Liver (tissue), 9 donors: ENCODE results near the gene CEP135. TPM values are rescaled to one million over a fixed set of nuclear protein-coding genes. Genes with fewer than 3 reads are reported as not detected.

Source experiments
- DNase-seq: peaks from one replicate; pipeline ENCODE4 v3.0.0-alpha.2; 2017; ENCODE audit warnings: low spot score
- H3K27ac ChIP-seq, 2 donors: one replicate each; pipeline ENCODE4 v1.7.0; 2013; ENCODE audit warnings: inconsistent platforms in 2 of 2, low read length in 2 of 2, control low read depth in 1 of 2, low read depth in 1 of 2, mild to moderate bottlenecking in 1 of 2
- H3K27me3 ChIP-seq, 4 donors: one replicate each; pipeline versions ENCODE4 v1.6.1 to v1.7.0; 2013; ENCODE audit warnings: low read length in 3 of 4, inconsistent platforms in 1 of 4, mild to moderate bottlenecking in 1 of 4, moderate library complexity in 1 of 4; ENCODE audit not compliant: control insufficient read depth in 4 of 4, insufficient read depth in 4 of 4
- H3K36me3 ChIP-seq, 4 donors: one replicate each; pipeline versions ENCODE4 v1.6.1 to v1.7.0; 2013; ENCODE audit warnings: low read length in 3 of 4, mild to moderate bottlenecking in 3 of 4, low read depth in 1 of 4, moderate library complexity in 1 of 4; ENCODE audit not compliant: control insufficient read depth in 4 of 4, insufficient read depth in 3 of 4
- H3K4me1 ChIP-seq, 4 donors: one replicate each; pipeline versions ENCODE4 v1.6.1 to v1.7.0; 2013; ENCODE audit warnings: low read length in 3 of 4, mild to moderate bottlenecking in 3 of 4, moderate library complexity in 1 of 4; ENCODE audit not compliant: control insufficient read depth in 4 of 4, insufficient read depth in 4 of 4
- H3K4me3 ChIP-seq, 3 donors: one replicate each; pipeline versions ENCODE4 v1.6.1 to v1.7.0; 2013; ENCODE audit warnings: low read length in 3 of 3, control low read depth in 1 of 3, low read depth in 1 of 3, mild to moderate bottlenecking in 1 of 3
- H3K9ac ChIP-seq, 2 donors: one replicate each; pipeline ENCODE4 v1.7.0; 2013; ENCODE audit warnings: low read length in 2 of 2, mild to moderate bottlenecking in 2 of 2, moderate library complexity in 2 of 2, control low read depth in 1 of 2, low read depth in 1 of 2
- H3K9me3 ChIP-seq, 4 donors: one replicate each; pipeline versions ENCODE4 v1.6.1 to v1.7.0; 2013; ENCODE audit warnings: low read length in 3 of 4; ENCODE audit not compliant: control insufficient read depth in 4 of 4
- ATF3 ChIP-seq: IDR thresholded peaks from 2 replicates; pipeline ENCODE4 v1.6.1; 2016; ENCODE audit warnings: antibody characterized with exemption
- EGR1 ChIP-seq, 2 donors: IDR thresholded peaks; 2 replicates each; pipeline ENCODE4 v1.6.1; 2016 to 2018; ENCODE audit warnings: antibody characterized with exemption in 2 of 2, low read depth in 2 of 2
- FOXA1 ChIP-seq: IDR thresholded peaks from 2 replicates; pipeline ENCODE4 v1.6.1; 2016; ENCODE audit warnings: antibody characterized with exemption
- FOXA2 ChIP-seq: IDR thresholded peaks from 2 replicates; pipeline ENCODE4 v1.6.1; 2016; ENCODE audit warnings: antibody characterized with exemption
- GABPA ChIP-seq, 2 donors: IDR thresholded peaks in 1 of 2; conservative IDR thresholded peaks in 1 of 2; 2 replicates each; pipeline ENCODE4 v1.6.1; 2016; ENCODE audit warnings: antibody characterized with exemption in 2 of 2, mild to moderate bottlenecking in 1 of 2, moderate library complexity in 1 of 2
- HNF4A ChIP-seq, 2 donors: conservative IDR thresholded peaks; 2 replicates each; pipeline ENCODE4 v1.6.1; 2016; ENCODE audit warnings: antibody characterized with exemption in 2 of 2, mild to moderate bottlenecking in 2 of 2
- HNF4G ChIP-seq: IDR thresholded peaks from 2 replicates; pipeline ENCODE4 v1.6.1; 2016; ENCODE audit warnings: antibody characterized with exemption
- REST ChIP-seq: IDR thresholded peaks from 2 replicates; pipeline ENCODE4 v1.6.1; 2016; ENCODE audit warnings: antibody characterized with exemption, mild to moderate bottlenecking
- RXRA ChIP-seq, 2 donors: IDR thresholded peaks; 2 replicates each; pipeline ENCODE4 v1.6.1; 2017 to 2018; ENCODE audit warnings: antibody characterized with exemption in 2 of 2, mild to moderate bottlenecking in 1 of 2
- SP1 ChIP-seq: IDR thresholded peaks from 2 replicates; pipeline ENCODE4 v1.6.1; 2018; ENCODE audit warnings: antibody characterized with exemption, mild to moderate bottlenecking
- TAF1 ChIP-seq: conservative IDR thresholded peaks from 2 replicates; pipeline ENCODE4 v1.6.1; 2016; ENCODE audit warnings: antibody characterized with exemption, mild to moderate bottlenecking
- ZBTB33 ChIP-seq: IDR thresholded peaks from 2 replicates; pipeline ENCODE4 v1.6.1; 2016; ENCODE audit warnings: antibody characterized with exemption
- WGBS: extraction: QIAGEN DNeasy Blood & Tissue Kit; methylation state at CpG from one replicate; pipeline ENCODE4 v1.1.7; 2013; 5-methylcytosine and 5-hydroxymethylcytosine counted together
- polyA plus RNA-seq, 2 donors: library from polyadenylated mRNA; stranded (reverse) in 1 of 2; unstranded in 1 of 2; fragments of 200-250 nt in 1 of 2; fragments of >200 nt in 1 of 2; fragmentation: Nextera tagmentation in 1 of 2; extraction: Ambion mirVana in 1 of 2; gene quantifications; one replicate each; pipeline versions ENCODE4 v1.2.1 to v1.2.3, GENCODE V29; 2013 to 2015
- total RNA-seq, 2 donors: library from RNA; depleted of rRNA; stranded (reverse); fragments of >200 nt; gene quantifications; one replicate each; pipeline ENCODE4 v1.2.3, GENCODE V29; 2014
- donor health status: healthy.
- donor health status: healthy.
- donor health status: healthy.
- donor health status: healthy.
- donor health status: healthy.

Gene CEP135
- total and polyA plus RNA-seq, 4 donors, result 0.47 to 9.8 (median 1.9) TPM

- TF ChIP-seq ATF3, result no peak
- TF ChIP-seq HNF4A (conservative IDR thresholded peaks at IDR 0.05), result no peak
- TF ChIP-seq RXRA (IDR thresholded peaks at IDR 0.05), result no peak
- TF ChIP-seq FOXA1, result no peak
- no peak for TF ChIP-seq SP1
- TF ChIP-seq HNF4G, result no peak
- TF ChIP-seq GABPA (IDR thresholded peaks at IDR 0.05 in 1 of 2, conservative IDR thresholded peaks at IDR 0.05 in 1 of 2), result no peak
- TF ChIP-seq ZBTB33, result no peak
- no peak overlapping the region for H3K4me3 ChIP-seq
- H3K36me3 ChIP-seq, result no peaks in the 10 kb centered on the region
- no peak overlapping the region for H3K27ac ChIP-seq
- DNase-seq, result no peak
- no peaks in the 10 kb centered on the region for H3K4me1 ChIP-seq
- H3K9ac ChIP-seq, result no peak overlapping the region
- H3K9me3 ChIP-seq, result no peaks in the 10 kb centered on the region
- H3K27me3 ChIP-seq, result no peaks in the 10 kb centered on the region
- WGBS, result 63% methylated on average over 5 of the region's 5 CpGs
Measured at GRCh38 chr4:55920571-55920970, 28.2 kb upstream of the CEP135 start.

GRCh38 chr4:55921093-55921492 lies 27.7 kb upstream of the CEP135 start:
- no peaks in the 10 kb centered on the region for H3K9me3 ChIP-seq
- no peak overlapping the region for H3K4me3 ChIP-seq
- H3K4me1 ChIP-seq, result no peaks in the 10 kb centered on the region
- H3K9ac ChIP-seq, result no peak overlapping the region
- TF ChIP-seq TAF1 (no peak), FOXA1 (no peak), FOXA2 (no peak), RXRA (IDR thresholded peaks at IDR 0.05) (no peak), EGR1 (IDR thresholded peaks at IDR 0.05; ENCODE audit: low read depth in 2 of 2) (no peak)
- H3K27me3 ChIP-seq, result no peaks in the 10 kb centered on the region
- no peak overlapping the region for H3K27ac ChIP-seq
- no peak for DNase-seq
- WGBS, result 76% methylated on average over 3 of the region's 3 CpGs
- no peaks in the 10 kb centered on the region for H3K36me3 ChIP-seq

- WGBS, result 88% methylated on average over 4 of the region's 4 CpGs
- Histone ChIP-seq H3K36me3 (no peaks in the 10 kb centered on the region), H3K9ac (no peak overlapping the region), H3K4me3 (no peak overlapping the region), H3K27ac (no peak overlapping the region), H3K27me3 (no peaks in the 10 kb centered on the region), H3K4me1 (no peaks in the 10 kb centered on the region), H3K9me3 (peaks cover 0 to 7% (median 0%) of the 10 kb centered on the region in 4 donors)
- no peak for DNase-seq
- TF ChIP-seq FOXA2 (no peak), GABPA (IDR thresholded peaks at IDR 0.05 in 1 of 2, conservative IDR thresholded peaks at IDR 0.05 in 1 of 2) (no peak), REST (no peak)
Measured at GRCh38 chr4:55925241-55925640, 23.5 kb upstream of the CEP135 start.
